Activated T-cell treated with anti-CD3 and anti-CD28 coated beads for 4 hours (primary cell): ENCODE data around the gene ANKRD55.
"Not testable (repeated sequence)": the region's sequence is repeated elsewhere in the genome, so short reads cannot be mapped to it uniquely, and the experiment has no call there.

ENCODE experiments used
- DNase-seq: peaks from one replicate; pipeline ENCODE4 v3.0.0-alpha.2; 2020

ANKRD55 gene

GRCh38 chr5:56166671-56167385 is 66.3 kb downstream of the ANKRD55 start:
- no peak for DNase-seq

- no peak for DNase-seq
These were observed 68.8 kb downstream of the ANKRD55 start for GRCh38 chr5:56164376-56164775.

- no peak for DNase-seq
These were observed 71.2 kb downstream of the ANKRD55 start for GRCh38 chr5:56161927-56162326.

- DNase-seq: no peak
These were observed 71.7 kb downstream of the ANKRD55 start for GRCh38 chr5:56161439-56161823.

- no peak for DNase-seq
These were observed 72.2 kb downstream of the ANKRD55 start for GRCh38 chr5:56160723-56161438.

GRCh38 chr5:56159521-56159947 is 73.6 kb downstream of the ANKRD55 start:
- DNase-seq: no peak

- DNase-seq: no peak
These were observed 74.7 kb downstream of the ANKRD55 start for GRCh38 chr5:56158331-56158960.

GRCh38 chr5:56157191-56157621 is 75.9 kb downstream of the ANKRD55 start:
- not testable (repeated sequence) for DNase-seq

- DNase-seq: not testable (repeated sequence)
These were observed 76.4 kb downstream of the ANKRD55 start for GRCh38 chr5:56156585-56157190.

- DNase-seq: no peak
These were observed 77.0 kb downstream of the ANKRD55 start for GRCh38 chr5:56155992-56156584.

GRCh38 chr5:56154732-56155484 is 78.2 kb downstream of the ANKRD55 start:
- no peak for DNase-seq

- DNase-seq: no peak
These were observed 80.7 kb downstream of the ANKRD55 start for GRCh38 chr5:56152437-56152836.

GRCh38 chr5:56150756-56151155 is 82.4 kb downstream of the ANKRD55 start:
- not testable (repeated sequence) for DNase-seq

- DNase-seq: no peak
These were observed 84.6 kb downstream of the ANKRD55 start for GRCh38 chr5:56148453-56148971.

- no peak for DNase-seq
These were observed 85.4 kb downstream of the ANKRD55 start for GRCh38 chr5:56147659-56148230.

- DNase-seq: no peak
These were observed 86.0 kb downstream of the ANKRD55 start for GRCh38 chr5:56147106-56147505.

- DNase-seq: no peak
These were observed 86.5 kb downstream of the ANKRD55 start for GRCh38 chr5:56146674-56147073.

- no peak for DNase-seq
These were observed 87.6 kb downstream of the ANKRD55 start for GRCh38 chr5:56145511-56145910.

GRCh38 chr5:56145106-56145505 is 88.0 kb downstream of the ANKRD55 start:
- DNase-seq: no peak

- DNase-seq: no peak
These were observed 88.9 kb downstream of the ANKRD55 start for GRCh38 chr5:56144211-56144610.

GRCh38 chr5:56143373-56143714 is 89.8 kb downstream of the ANKRD55 start:
- no peak for DNase-seq
